Panc1 (cell line): Measurements from ENCODE around the gene SCO2. TPM values are rescaled to one million over a fixed set of nuclear protein-coding genes. Genes with fewer than 3 reads are reported as not detected.

ENCODE experiments used
- ATAC-seq: fragments of 200-7000 bp; cut with Tn5 transposase; 2 replicates; pipeline ENCODE4 v1.9.1; 2020; ENCODE audit warnings: mild to moderate bottlenecking, moderate library complexity
- BruUV-seq: library from RNA; stranded (reverse); fragments of 400-500 nt; replicated peaks from 2 replicates; lab custom pipeline; 2021; lab: Mats Ljungman, UMichigan
- CTCF ChIA-PET: fragments of 300-600 bp; sonication (Branson Sonifier 250); formaldehyde crosslinking; loops from one replicate; lab custom pipeline; 2022; ENCODE audit warnings: antibody characterized with exemption; lab: Charles Lee
- POLR2A ChIA-PET: fragments of 300-600 bp; sonication (Branson Sonifier 250); formaldehyde crosslinking; loops from one replicate; lab custom pipeline; 2022; ENCODE audit warnings: antibody characterized with exemption; lab: Charles Lee
- DNase-seq: peaks from one replicate; pipeline ENCODE4 v3.0.0-alpha.2; 2010; ENCODE audit warnings: low read depth, low spot score
- H3K27ac ChIP-seq: 2 replicates; pipeline ENCODE4 v1.5.1; 2011; ENCODE audit warnings: mild to moderate bottlenecking, low read length, inconsistent platforms
- H3K27me3 ChIP-seq: fragments of 200-500 bp; sonication (Bioruptor generic); 2 replicates; pipeline ENCODE4 v1.6.0; 2014; ENCODE audit warnings: low read length, inconsistent platforms; ENCODE audit not compliant: control insufficient read depth, insufficient read depth
- H3K36me3 ChIP-seq: fragments of 200-500 bp; sonication (Bioruptor generic); 2 replicates; pipeline ENCODE4 v1.5.1; 2014; ENCODE audit warnings: inconsistent platforms, mild to moderate bottlenecking, low read length, moderate library complexity; ENCODE audit not compliant: control insufficient read depth, insufficient read depth
- H3K4me1 ChIP-seq: 2 replicates; pipeline ENCODE4 v1.5.1; 2011; ENCODE audit warnings: inconsistent platforms, mild to moderate bottlenecking, low read length, moderate library complexity; ENCODE audit not compliant: control insufficient read depth, insufficient read depth
- H3K4me3 ChIP-seq, 2 experiments: 2 replicates each; pipeline ENCODE4 v1.5.1; 2011 to 2012; ENCODE audit warnings: low read depth in 2 of 2, low read length in 2 of 2, mild to moderate bottlenecking in 2 of 2, inconsistent platforms in 1 of 2, moderate library complexity in 1 of 2
- H3K9me3 ChIP-seq: fragments of 200-500 bp; sonication (Bioruptor generic); 2 replicates; pipeline ENCODE4 v1.5.1; 2014; ENCODE audit warnings: low read depth, mild to moderate bottlenecking, inconsistent platforms, low read length, moderate library complexity; ENCODE audit not compliant: control insufficient read depth, insufficient read depth
- CTCF ChIP-seq: fragments of 450-650 bp; IDR thresholded peaks from 2 replicates; pipeline ENCODE4 v1.5.1; 2017; ENCODE audit warnings: mild to moderate bottlenecking
- POLR2AphosphoS5 ChIP-seq: IDR thresholded peaks from 2 replicates; pipeline ENCODE4 v1.6.1; 2012; ENCODE audit warnings: mild to moderate bottlenecking, low read depth, low read length, moderate library complexity
- REST ChIP-seq, 2 experiments: IDR thresholded peaks; 2 replicates each; pipeline ENCODE4 v1.6.1; 2011 to 2012; ENCODE audit warnings: low read depth in 2 of 2, control low read depth in 1 of 2, low read length in 1 of 2, mild to moderate bottlenecking in 1 of 2, moderate library complexity in 1 of 2; ENCODE audit not compliant: insufficient read depth in 1 of 2
- SIN3A ChIP-seq: IDR thresholded peaks from 2 replicates; pipeline ENCODE4 v1.6.1; 2012; ENCODE audit warnings: low read depth, mild to moderate bottlenecking, low read length, moderate library complexity, borderline replicate concordance; ENCODE audit not compliant: insufficient read depth
- TCF7L2 ChIP-seq: IDR thresholded peaks from 2 replicates; pipeline ENCODE4 v1.6.1; 2011; ENCODE audit warnings: mild to moderate bottlenecking, low read depth, low read length, inconsistent platforms
- in situ Hi-C: cut with HindIII; loops from 2 replicates; pipeline ENCODE4 v1.10.0; 2016; ENCODE audit warnings: low sequenced_read_pairs, low pct_unique_long_range_greater_than_20kb
- intact Hi-C: fragments of 100-400 bp; cut with micrococcal nuclease; formaldehyde crosslinking; loops from one replicate; pipeline ENCODE4 v1.10.0; 2022; ENCODE audit not compliant: unreplicated experiment
- total RNA-seq: library from RNA; stranded (reverse); gene quantifications from one replicate; pipeline ENCODE4 v1.2.1, GENCODE V29; 2021; ENCODE audit not compliant: unreplicated experiment

Gene SCO2
- total RNA-seq, 1 experiment from 2014 or later = 14.2 TPM

- TF ChIP-seq CTCF (no peak), POLR2AphosphoS5 (no peak), REST (IDR thresholded peaks at IDR 0.05; ENCODE audit: insufficient read depth in 1 of 2, low read depth in 2 of 2, low read length in 1 of 2) (no peak), TCF7L2 (no peak), SIN3A (no peak)
- Histone ChIP-seq H3K27me3 (no peaks in the 10 kb centered on the region), H3K27ac (no peak overlapping the region), H3K4me3 (no peak overlapping the region), H3K4me1 (no peaks in the 10 kb centered on the region), H3K9me3 (no peaks in the 10 kb centered on the region), H3K36me3 (no peaks in the 10 kb centered on the region)
- CTCF ChIA-PET = no interaction called here
- POLR2A ChIA-PET = no interaction called here
- no peak for ATAC-seq
- no TSS peak for BruUV-seq
- in situ Hi-C loops (no loop called here), intact Hi-C loops (no loop called here)
- no peak for DNase-seq
These were observed 6.2 kb downstream of the SCO2 start for GRCh38 chr22:50519151-50519550.

GRCh38 chr22:50518606-50519005 is 6.8 kb downstream of the SCO2 start:
- H3K4me1 ChIP-seq = no peaks in the 10 kb centered on the region
- POLR2A ChIA-PET = no interaction called here
- no peak for ATAC-seq
- no TSS peak for BruUV-seq
- no peak overlapping the region for H3K27ac ChIP-seq
- no peak for TF ChIP-seq SIN3A
- TF ChIP-seq CTCF = no peak
- no peak for TF ChIP-seq TCF7L2
- TF ChIP-seq POLR2AphosphoS5 = no peak
- CTCF ChIA-PET = no interaction called here
- H3K36me3 ChIP-seq = no peaks in the 10 kb centered on the region
- H3K9me3 ChIP-seq = no peaks in the 10 kb centered on the region
- H3K27me3 ChIP-seq = no peaks in the 10 kb centered on the region
- intact Hi-C loops (no loop called here), in situ Hi-C loops (no loop called here)
- no peak overlapping the region for H3K4me3 ChIP-seq
- no peak for DNase-seq
